Activated CD8-positive, alpha-beta memory T cell treated with anti-CD3 and anti-CD28 coated beads for 24 hours (primary cell): ENCODE results near the gene ASCL2.
"Not testable (repeated sequence)": the region's sequence is repeated elsewhere in the genome, so short reads cannot be mapped to it uniquely, and the experiment has no call there.

Source experiments
- DNase-seq: peaks from one replicate; pipeline ENCODE4 v3.0.0-alpha.2; 2020

ASCL2 gene

GRCh38 chr11:2259466-2259830 lies 10.9 kb downstream of the ASCL2 start:
- peak; percentile 46 for DNase-seq

GRCh38 chr11:2258501-2259465 lies 11.6 kb downstream of the ASCL2 start:
- peak; percentile 49 for DNase-seq

- no peak for DNase-seq
Measured at GRCh38 chr11:2256951-2257700, 13.3 kb downstream of the ASCL2 start.

GRCh38 chr11:2256293-2256913 lies 14.0 kb downstream of the ASCL2 start:
- DNase-seq = peak; percentile 38

- no peak for DNase-seq
Measured at GRCh38 chr11:2252018-2252417, 18.4 kb downstream of the ASCL2 start.

- DNase-seq = peak; percentile 38
Measured at GRCh38 chr11:2251138-2251537, 19.2 kb downstream of the ASCL2 start.

- DNase-seq = no peak
Measured at GRCh38 chr11:2250485-2250884, 19.9 kb downstream of the ASCL2 start.

- peak; percentile 41 for DNase-seq
Measured at GRCh38 chr11:2250041-2250440, 20.3 kb downstream of the ASCL2 start.

- DNase-seq = no peak
Measured at GRCh38 chr11:2249189-2249916, 21.0 kb downstream of the ASCL2 start.

- DNase-seq = no peak
Measured at GRCh38 chr11:2248762-2249161, 21.6 kb downstream of the ASCL2 start.

- DNase-seq = no peak
Measured at GRCh38 chr11:2248242-2248641, 22.1 kb downstream of the ASCL2 start.

- DNase-seq = no peak
Measured at GRCh38 chr11:2247496-2247895, 22.9 kb downstream of the ASCL2 start.

GRCh38 chr11:2240834-2241233 lies 29.6 kb downstream of the ASCL2 start:
- DNase-seq = no peak

GRCh38 chr11:2237457-2238238 lies 32.7 kb downstream of the ASCL2 start:
- DNase-seq = no peak

- not testable (repeated sequence) for DNase-seq
Measured at GRCh38 chr11:2236381-2237134, 33.8 kb downstream of the ASCL2 start.

GRCh38 chr11:2235588-2236326 lies 34.6 kb downstream of the ASCL2 start:
- DNase-seq = no peak

GRCh38 chr11:2234963-2235362 lies 35.4 kb downstream of the ASCL2 start:
- DNase-seq = no peak

- DNase-seq = no peak
Measured at GRCh38 chr11:2233693-2234455, 36.5 kb downstream of the ASCL2 start.

GRCh38 chr11:2229713-2230297 lies 40.6 kb downstream of the ASCL2 start:
- no peak for DNase-seq
